HCT116 (cell line): Measurements from ENCODE around the gene NPNT. TPM values are rescaled to one million over a fixed set of nuclear protein-coding genes. Genes with fewer than 3 reads are reported as not detected.

Source experiments
- ATAC-seq: fragments of 200-7000 bp; cut with Tn5 transposase; 2 replicates; pipeline ENCODE4 v1.9.1; 2020; ENCODE audit warnings: mild to moderate bottlenecking, moderate library complexity
- BruUV-seq: library from RNA; stranded (reverse); fragments of 400-500 nt; replicated peaks from 2 replicates; lab custom pipeline; 2021; lab: Mats Ljungman, UMichigan
- CTCF ChIA-PET: fragments of 300-600 bp; sonication (Branson Sonifier 250); formaldehyde crosslinking; loops from one replicate; lab custom pipeline; 2021; ENCODE audit warnings: antibody characterized with exemption; lab: Charles Lee
- POLR2A ChIA-PET: fragments of 300-600, 350-600 bp; sonication (Branson Sonifier 250); formaldehyde crosslinking; loops from one replicate; lab custom pipeline; 2021; ENCODE audit warnings: antibody characterized with exemption; lab: Charles Lee
- RAD21 ChIA-PET, 2 experiments: fragments of 300-600 bp; sonication (Branson Sonifier 250); formaldehyde crosslinking; loops; one replicate each; lab custom pipeline; 2023; ENCODE audit warnings: low total read pairs in 2 of 2; ENCODE audit not compliant: uncharacterized antibody in 2 of 2, unreplicated experiment in 2 of 2, low non-redundant PET in 1 of 2; lab: Charles Lee
- DNase-seq: peaks from one replicate; pipeline ENCODE4 v3.0.0-alpha.2; 2010; ENCODE audit warnings: low read depth, low spot score
- H2AFZ ChIP-seq: fragments of 200-600 bp; shearing (Covaris generic), sonication (generic); 2 replicates; pipeline ENCODE4 v1.6.1; 2017; ENCODE audit warnings: low read depth, mixed run types, mixed read lengths, antibody characterized with exemption, low read length; ENCODE audit not compliant: poor library complexity, severe bottlenecking
- H3K27ac ChIP-seq: 2 replicates; pipeline ENCODE4 v1.5.1; 2012; ENCODE audit warnings: low read depth, low read length
- H3K27me3 ChIP-seq: fragments of 200-600 bp; sonication (generic); 2 replicates; pipeline ENCODE4 v1.6.1; 2016; ENCODE audit warnings: mixed run types, low read length, mixed read lengths; ENCODE audit not compliant: insufficient read depth
- H3K36me3 ChIP-seq, 2 experiments: fragments of 200-500 bp in 1 of 2; fragments of 200-600 bp in 1 of 2; sonication (Bioruptor generic) in 1 of 2; sonication (generic) in 1 of 2; 2 replicates each; pipeline versions ENCODE4 v1.5.1 to v1.6.1; 2014 to 2016; ENCODE audit warnings: low read length in 2 of 2, inconsistent platforms in 1 of 2, mixed read lengths in 1 of 2, mixed run types in 1 of 2; ENCODE audit not compliant: insufficient read depth in 2 of 2, control insufficient read depth in 1 of 2
- H3K4me1 ChIP-seq, 2 experiments: fragments of 200-600 bp in 1 of 2; sonication (generic) in 1 of 2; 2 replicates each; pipeline versions ENCODE4 v1.5.1 to v1.6.1; 2012 to 2017; ENCODE audit warnings: low read length in 2 of 2, inconsistent platforms in 1 of 2, mild to moderate bottlenecking in 1 of 2, mixed read lengths in 1 of 2, mixed run types in 1 of 2, moderate library complexity in 1 of 2; ENCODE audit not compliant: insufficient read depth in 2 of 2, control insufficient read depth in 1 of 2
- H3K4me2 ChIP-seq: fragments of 200-600 bp; sonication (generic); 2 replicates; pipeline ENCODE4 v1.6.1; 2017; ENCODE audit warnings: mixed run types, low read length, mixed read lengths
- H3K4me3 ChIP-seq, 2 experiments: fragments of 200-600 bp in 1 of 2; sonication (generic) in 1 of 2; replicated peaks in 1 of 2; 2 replicates each; pipeline ENCODE4 v1.5.1; 2011 to 2016; ENCODE audit warnings: low read length in 2 of 2, control low read depth in 1 of 2, low read depth in 1 of 2, mild to moderate bottlenecking in 1 of 2, mixed read lengths in 1 of 2, mixed run types in 1 of 2
- H3K79me2 ChIP-seq: fragments of 200-600 bp; sonication (generic); 2 replicates; pipeline ENCODE4 v1.6.1; 2017; ENCODE audit warnings: mild to moderate bottlenecking, mixed run types, low read length, moderate library complexity, mixed read lengths; ENCODE audit not compliant: insufficient read depth
- H3K9ac ChIP-seq: fragments of 200-600 bp; sonication (generic); 2 replicates; pipeline ENCODE4 v1.6.1; 2016; ENCODE audit warnings: low read length, mixed read lengths
- H3K9me2 ChIP-seq: fragments of 200-600 bp; sonication (generic), shearing (Covaris generic); 2 replicates; pipeline ENCODE4 v1.6.1; 2017; ENCODE audit warnings: mixed run types, mild to moderate bottlenecking, moderate library complexity; ENCODE audit not compliant: insufficient read depth
- H3K9me3 ChIP-seq, 2 experiments: fragments of 200-500 bp in 1 of 2; fragments of 200-600 bp in 1 of 2; sonication (Bioruptor generic) in 1 of 2; sonication (generic) in 1 of 2; 2 replicates each; pipeline ENCODE4 v1.6.1; 2014 to 2017; ENCODE audit warnings: low read length in 2 of 2, mixed read lengths in 2 of 2, inconsistent platforms in 1 of 2, low read depth in 1 of 2, mild to moderate bottlenecking in 1 of 2, mixed run types in 1 of 2, moderate library complexity in 1 of 2; ENCODE audit not compliant: control insufficient read depth in 1 of 2, insufficient read depth in 1 of 2
- H4K20me1 ChIP-seq: fragments of 200-600 bp; sonication (generic), shearing (Covaris generic); 2 replicates; pipeline ENCODE4 v1.6.1; 2017; ENCODE audit warnings: mixed run types, mild to moderate bottlenecking, moderate library complexity; ENCODE audit not compliant: insufficient read depth
- ATF3 ChIP-seq: IDR thresholded peaks from 2 replicates; pipeline ENCODE4 v1.6.1; 2012
- CEBPB ChIP-seq: IDR thresholded peaks from 2 replicates; pipeline ENCODE4 v1.6.1; 2012; ENCODE audit warnings: low read depth
- EGR1 ChIP-seq: IDR thresholded peaks from 2 replicates; pipeline ENCODE4 v1.6.1; 2012; ENCODE audit warnings: low read depth
- EZH2 ChIP-seq: fragments of 200-600 bp; sonication (generic); IDR thresholded peaks from 2 replicates; pipeline ENCODE4 v1.6.1; 2017; ENCODE audit warnings: antibody characterized with exemption, mixed run types
- EZH2phosphoT487 ChIP-seq: fragments of 200-600 bp; IDR thresholded peaks from 2 replicates; pipeline ENCODE4 v1.6.1; 2018; ENCODE audit warnings: antibody characterized with exemption, borderline replicate concordance
- REST ChIP-seq: IDR thresholded peaks from 2 replicates; pipeline ENCODE4 v1.6.1; 2012; ENCODE audit warnings: low read depth
- SIN3A ChIP-seq: IDR thresholded peaks from 2 replicates; pipeline ENCODE4 v1.6.1; 2012; ENCODE audit warnings: low read depth
- YY1 ChIP-seq: IDR thresholded peaks from 2 replicates; pipeline ENCODE4 v1.6.1; 2011; ENCODE audit warnings: low read length, low read depth, moderate library complexity, mild to moderate bottlenecking; ENCODE audit not compliant: insufficient replicate concordance; ENCODE audit errors: extremely low read depth
- intact Hi-C: fragments of 100-400 bp; cut with micrococcal nuclease; formaldehyde crosslinking; loops from 2 replicates; pipeline ENCODE4 v1.10.0; 2022
- total RNA-seq: library from RNA; stranded (reverse); gene quantifications from one replicate; pipeline ENCODE4 v1.2.1, GENCODE V29; 2021; ENCODE audit not compliant: unreplicated experiment

The NPNT gene
- total RNA-seq, 1 experiment from 2014 or later, result 15.8 TPM

- no peaks in the 10 kb centered on the region for H3K79me2 ChIP-seq
- TF ChIP-seq ATF3 (no peak), REST (no peak), YY1 (no peak), SIN3A (no peak), CEBPB (no peak), EZH2phosphoT487 (no peak), EZH2 (no peak), EGR1 (no peak)
- H4K20me1 ChIP-seq, result no peaks in the 10 kb centered on the region
- H3K4me1 ChIP-seq, result peaks cover 2 to 8% of the 10 kb centered on the region in 2 experiments; a peak in 3 of 4 replicates
- ChIA-PET CTCF (no interaction called here), RAD21 (no interaction called here), POLR2A (no interaction called here)
- no peak overlapping the region for H3K4me3 ChIP-seq
- H3K4me2 ChIP-seq, result peak overlapping the region; percentile 5; the same call in 1 of the 2 replicates
- H3K9me3 ChIP-seq, result no peaks in the 10 kb centered on the region
- no peak overlapping the region for H2AFZ ChIP-seq
- BruUV-seq, result no TSS peak
- intact Hi-C loops, result no loop called here
- DNase-seq (peak; percentile 24), ATAC-seq (peak; percentile 63)
- H3K9me2 ChIP-seq, result no peaks in the 10 kb centered on the region
- H3K36me3 ChIP-seq, result no peaks in the 10 kb centered on the region
- no peaks in the 10 kb centered on the region for H3K27me3 ChIP-seq
- H3K9ac ChIP-seq, result no peak overlapping the region
- H3K27ac ChIP-seq, result no peak overlapping the region
Measured at GRCh38 chr4:105963461-105964400, 68.5 kb downstream of the NPNT start.
